Daoy (cell line): ENCODE results near the gene YIF1A. TPM values are rescaled to one million over a fixed set of nuclear protein-coding genes. Genes with fewer than 3 reads are reported as not detected.
"Not testable (repeated sequence)": the region's sequence is repeated elsewhere in the genome, so short reads cannot be mapped to it uniquely, and the experiment has no call there.

Source experiments
- DNase-seq: peaks from one replicate; pipeline ENCODE4 v3.0.0-alpha.2; 2015; ENCODE audit warnings: low read depth
- total RNA-seq: library from RNA; depleted of rRNA; stranded (reverse); fragments of >200 nt; shearing (Covaris generic); gene quantifications from 2 replicates; pipeline ENCODE4 v1.2.3, GENCODE V29; 2014

YIF1A gene
- total RNA-seq, 1 experiment from 2014 or later, result 135 TPM

GRCh38 chr11:66326261-66327111, 37.5 kb upstream of the YIF1A start:
- peak; percentile 49 for DNase-seq

GRCh38 chr11:66325263-66325671, 36.3 kb upstream of the YIF1A start:
- no peak for DNase-seq

GRCh38 chr11:66324664-66325063, 35.7 kb upstream of the YIF1A start:
- DNase-seq, result no peak

GRCh38 chr11:66323684-66324083, 34.7 kb upstream of the YIF1A start:
- no peak for DNase-seq

- DNase-seq, result no peak
Observed at GRCh38 chr11:66322732-66323427, 33.9 kb upstream of the YIF1A start.

- DNase-seq, result no peak
Observed at GRCh38 chr11:66321606-66322005, 32.7 kb upstream of the YIF1A start.

- DNase-seq, result not testable (repeated sequence)
Observed at GRCh38 chr11:66320748-66321147, 31.8 kb upstream of the YIF1A start.

GRCh38 chr11:66320289-66320688, 31.3 kb upstream of the YIF1A start:
- DNase-seq, result not testable (repeated sequence)

GRCh38 chr11:66318600-66318970, 29.6 kb upstream of the YIF1A start:
- no peak for DNase-seq

- no peak for DNase-seq
Observed at GRCh38 chr11:66317723-66318599, 29.0 kb upstream of the YIF1A start.

GRCh38 chr11:66317322-66317722, 28.4 kb upstream of the YIF1A start:
- no peak for DNase-seq

GRCh38 chr11:66316849-66317251, 27.9 kb upstream of the YIF1A start, which contains the start of gene CD248:
TSS of gene CD248 (minus strand) at chr11:66317044. CDS start at chr11:66317027, 17 bp downstream.
- no peak for DNase-seq

GRCh38 chr11:66315921-66316811, 27.2 kb upstream of the YIF1A start:
- no peak for DNase-seq

GRCh38 chr11:66315498-66315885, 26.5 kb upstream of the YIF1A start:
- no peak for DNase-seq

- DNase-seq, result no peak
Observed at GRCh38 chr11:66314561-66315497, 25.9 kb upstream of the YIF1A start.

GRCh38 chr11:66314186-66314501, 25.2 kb upstream of the YIF1A start:
- no peak for DNase-seq

- DNase-seq, result no peak
Observed at GRCh38 chr11:66313321-66314185, 24.6 kb upstream of the YIF1A start.

- DNase-seq, result peak; percentile 98
Observed at GRCh38 chr11:66312549-66313320, 23.8 kb upstream of the YIF1A start.
